Upper lobe of left lung (tissue), 4 donors: Measurements from ENCODE around the gene DNAJC10.

Experiments
- CTCF ChIP-seq, 6 experiments: fragments of 450-650 bp in 4 of 6; fragments of 200-600 bp in 2 of 6; sonication (generic) in 2 of 6; IDR thresholded peaks; one replicate each; pipeline ENCODE4 v1.5.1; 2016 to 2019; ENCODE audit warnings: antibody characterized with exemption in 6 of 6
- EP300 ChIP-seq, 4 donors: sonication (generic); formaldehyde crosslinking; IDR thresholded peaks; one replicate each; pipeline ENCODE4 v1.5.1; 2017; ENCODE audit warnings: antibody characterized with exemption in 4 of 4, control low read depth in 2 of 4
- POLR2A ChIP-seq, 4 donors: fragments of 450-650 bp; IDR thresholded peaks; one replicate each; pipeline ENCODE4 v1.5.1; 2016 to 2017; ENCODE audit warnings: antibody characterized with exemption in 4 of 4, mild to moderate bottlenecking in 2 of 4
- POLR2AphosphoS5 ChIP-seq, 2 donors: sonication (generic); formaldehyde crosslinking; IDR thresholded peaks; one replicate each; pipeline ENCODE4 v1.5.1; 2017; ENCODE audit warnings: antibody characterized with exemption in 2 of 2

GRCh38 chr2:182717416-182717815 lies 1.4 kb downstream of the DNAJC10 start:
- TF ChIP-seq CTCF (IDR thresholded peaks at IDR 0.05) (no peak), POLR2A (IDR thresholded peaks at IDR 0.05) (no peak), POLR2AphosphoS5 (IDR thresholded peaks at IDR 0.05) (no peak), EP300 (IDR thresholded peaks at IDR 0.05) (no peak)
